HG02852 (cell line): ENCODE data around the gene SPOCD1.

Source experiments
- ATAC-seq: cut with Tn5 transposase; IDR thresholded peaks from one replicate; pipeline ENCODE4 v1.9.1; 2021; ENCODE audit warnings: mild to moderate bottlenecking, moderate library complexity; ENCODE audit not compliant: unreplicated experiment

Gene SPOCD1

GRCh38 chr1:31801458-31801857, 14.4 kb downstream of the SPOCD1 start:
- ATAC-seq: no peak

- ATAC-seq: no peak
Observed at GRCh38 chr1:31800674-31800967, 15.2 kb downstream of the SPOCD1 start.

GRCh38 chr1:31799895-31800673, 15.7 kb downstream of the SPOCD1 start:
- no peak for ATAC-seq

DNA sequence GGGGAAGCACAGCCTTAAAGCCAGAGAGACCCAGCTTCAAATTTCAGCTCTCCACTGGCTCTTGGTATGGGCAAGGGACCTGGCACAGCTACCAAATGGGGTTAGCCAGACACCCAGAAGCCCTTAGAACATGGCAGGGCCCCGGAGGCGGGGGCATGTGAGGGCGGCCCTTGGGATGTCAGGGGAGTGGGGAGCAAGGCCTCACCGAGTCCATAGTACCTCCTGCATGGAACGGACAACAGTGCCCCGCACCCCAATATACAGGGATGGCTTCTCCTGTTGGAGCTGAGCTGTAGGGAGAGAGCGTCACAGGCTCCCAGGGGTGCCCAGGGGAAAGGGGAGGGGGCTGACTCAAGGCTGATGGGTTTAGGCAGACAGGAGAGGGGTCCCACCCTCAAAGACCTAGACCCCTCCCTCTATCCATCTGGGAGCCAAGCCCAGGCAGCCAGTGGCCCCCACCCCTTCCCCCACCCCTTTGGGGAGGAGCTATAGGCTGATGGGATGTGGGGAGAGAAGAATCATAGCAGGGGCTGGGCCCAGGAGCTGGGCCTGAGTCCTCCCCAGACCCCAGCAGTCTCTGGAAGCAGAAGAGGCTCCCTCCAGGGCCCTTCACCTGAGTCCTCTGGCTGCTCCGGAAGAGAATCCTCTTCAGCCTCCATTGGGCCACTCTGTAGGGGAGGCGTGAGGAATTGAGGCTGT, 16.5 kb downstream of the SPOCD1 start:
- ATAC-seq: no peak

DNA sequence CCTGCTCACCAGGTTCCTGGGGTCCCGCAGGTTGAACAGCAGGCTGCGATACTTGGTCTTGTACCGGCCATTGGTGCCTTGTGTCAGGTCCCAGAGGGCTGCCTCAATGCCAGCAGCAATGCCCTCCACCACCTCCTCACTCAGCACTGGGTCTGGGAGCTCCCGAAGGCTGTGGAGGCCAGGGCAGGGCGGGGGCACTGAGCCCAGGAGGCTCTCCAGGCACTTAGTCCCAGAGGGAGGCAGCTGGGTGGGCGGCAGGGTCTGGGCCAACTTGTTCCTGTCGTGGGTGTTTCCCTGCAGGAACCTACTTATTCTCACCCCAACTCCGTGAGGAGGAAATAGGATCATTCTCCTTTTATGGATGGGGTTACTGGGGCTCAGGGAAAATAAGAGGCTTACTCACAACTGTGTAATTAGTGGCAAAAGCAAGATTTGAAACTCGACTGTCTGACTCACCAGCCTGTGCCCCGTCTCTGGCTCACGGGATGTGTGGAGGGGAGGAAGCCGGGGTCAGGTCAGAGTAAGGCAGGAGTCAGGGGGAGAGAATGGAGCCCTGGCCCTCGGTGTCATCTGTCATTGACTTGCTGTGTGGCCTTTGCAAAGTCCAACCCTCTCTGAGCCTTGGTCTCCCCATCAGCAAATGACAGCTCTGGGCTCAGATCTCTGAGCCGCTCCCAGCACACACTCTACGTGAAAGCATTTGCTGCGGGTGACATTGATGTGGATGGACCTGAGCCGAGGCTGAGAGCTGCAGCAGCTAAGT, 17.2 kb downstream of the SPOCD1 start:
- ATAC-seq: no peak

DNA sequence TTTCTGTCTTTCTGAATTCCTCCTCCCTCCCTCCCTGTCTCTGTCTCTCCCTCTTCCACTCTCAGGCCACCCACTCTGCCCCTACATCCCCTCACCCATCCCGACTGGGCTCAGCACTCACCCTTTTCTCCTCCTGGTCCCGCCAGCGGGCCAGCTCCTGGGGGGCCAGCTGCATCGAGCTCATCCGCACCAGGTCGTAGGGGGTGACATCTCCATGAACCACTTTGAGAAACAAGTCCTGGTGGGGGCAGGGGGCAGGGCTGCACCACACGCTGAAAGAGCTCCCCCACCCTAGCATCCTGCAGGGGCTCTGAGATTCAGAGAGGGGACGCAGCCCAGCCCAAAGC, 17.8 kb downstream of the SPOCD1 start:
- no peak for ATAC-seq

GRCh38 chr1:31797216-31797615, 18.6 kb downstream of the SPOCD1 start:
- ATAC-seq: no peak

GRCh38 chr1:31796707-31797106, 19.1 kb downstream of the SPOCD1 start:
- ATAC-seq: no peak

GRCh38 chr1:31795801-31796621, 19.8 kb downstream of the SPOCD1 start:
- no peak for ATAC-seq

- ATAC-seq: no peak
Observed at GRCh38 chr1:31795096-31795675, 20.6 kb downstream of the SPOCD1 start.

- no peak for ATAC-seq
Observed at GRCh38 chr1:31793586-31794285, 22.1 kb downstream of the SPOCD1 start.

- ATAC-seq: no peak
Observed at GRCh38 chr1:31793086-31793485, 22.7 kb downstream of the SPOCD1 start.

GRCh38 chr1:31792541-31792940, 23.3 kb downstream of the SPOCD1 start:
- ATAC-seq: no peak

GRCh38 chr1:31792116-31792515, 23.7 kb downstream of the SPOCD1 start:
- no peak for ATAC-seq

- ATAC-seq: no peak
Observed at GRCh38 chr1:31791131-31791858, 24.5 kb downstream of the SPOCD1 start.

- no peak for ATAC-seq
Observed at GRCh38 chr1:31790641-31791091, 25.2 kb downstream of the SPOCD1 start.

GRCh38 chr1:31790140-31790539, 25.7 kb downstream of the SPOCD1 start:
- no peak for ATAC-seq

- ATAC-seq: peak; percentile 44
Observed at GRCh38 chr1:31789259-31790065, 26.4 kb downstream of the SPOCD1 start.

DNA sequence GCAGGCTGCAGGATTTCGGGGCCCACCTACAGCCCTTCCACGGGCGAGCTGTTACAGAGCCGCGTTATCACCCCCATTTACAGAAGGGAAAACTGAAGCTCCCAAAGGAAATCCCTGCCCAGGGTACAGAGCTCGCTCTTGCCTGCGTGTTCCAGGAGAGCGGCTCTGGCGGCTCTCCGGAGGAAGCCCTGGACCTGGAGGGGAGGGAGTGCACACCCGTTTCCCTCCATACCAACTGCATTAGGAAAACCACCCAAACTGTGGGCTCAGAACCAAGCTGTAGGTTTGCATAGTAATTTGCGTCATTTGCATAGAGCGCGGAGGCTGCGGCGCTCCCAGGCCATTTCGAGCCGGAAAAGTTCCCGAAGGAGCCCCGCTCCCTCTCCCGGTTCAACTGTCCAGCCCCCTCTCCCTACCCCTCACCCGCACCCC, 27.0 kb downstream of the SPOCD1 start:
- peak; percentile 13 for ATAC-seq
